GM12878 (cell line): Measurements from ENCODE around the gene TUBD1. TPM values are rescaled to one million over a fixed set of nuclear protein-coding genes. Genes with fewer than 3 reads are reported as not detected.

Source experiments
- ATAC-seq: fragments of 200-7000 bp; cut with Tn5 transposase; 3 replicates; pipeline ENCODE4 v1.9.1; 2020; ENCODE audit warnings: mild to moderate bottlenecking, moderate library complexity
- BruUV-seq: library from RNA; stranded (reverse); fragments of 400-500 nt; replicated peaks from 2 replicates; lab custom pipeline; 2021; lab: Mats Ljungman, UMichigan
- CTCF ChIA-PET: fragments of 300-600 bp; sonication (Branson Sonifier 250); formaldehyde crosslinking; extraction: SDS; loops from one replicate; lab custom pipeline; 2021; ENCODE audit warnings: inconsistent platforms; lab: Yijun Ruan, JAX
- POLR2A ChIA-PET: fragments of 350-600 bp; formaldehyde crosslinking; extraction: SDS; loops from one replicate; lab custom pipeline; 2021; ENCODE audit warnings: inconsistent platforms; lab: Charles Lee
- RAD21 ChIA-PET: fragments of 300-600 bp; sonication (Branson Sonifier 250); formaldehyde crosslinking; loops from one replicate; lab custom pipeline; 2023; ENCODE audit warnings: antibody characterized with exemption; ENCODE audit not compliant: unreplicated experiment; lab: Charles Lee
- SMC1A ChIA-PET: fragments of 300-600 bp; sonication (Branson Sonifier 250); formaldehyde crosslinking; loops from one replicate; lab custom pipeline; 2023; ENCODE audit not compliant: unreplicated experiment, uncharacterized antibody; lab: Charles Lee
- DNase-seq: peaks from one replicate; pipeline ENCODE4 v3.0.0-alpha.2; 2011; ENCODE audit warnings: low read depth, low spot score
- FAIRE-seq: peaks from 3 replicates; lab custom pipeline; 2011; peaks lifted over from hg19 to GRCh38; lab: Jason Lieb, UNC
- H2AFZ ChIP-seq: 2 replicates; pipeline ENCODE4 v1.6.0; 2011; ENCODE audit warnings: low read depth, low read length, control low read depth; ENCODE audit not compliant: control insufficient read depth
- H3K27ac ChIP-seq: 2 replicates; pipeline ENCODE4 v1.5.1; 2011; ENCODE audit warnings: control low read depth; ENCODE audit not compliant: control insufficient read depth, insufficient read depth
- H3K27me3 ChIP-seq, 2 experiments: replicated peaks in 1 of 2; 2 replicates each; pipeline versions ENCODE4 v1.6.0 to v1.6.1; 2011; ENCODE audit warnings: low read length in 1 of 2; ENCODE audit not compliant: control insufficient read depth in 2 of 2, insufficient read depth in 2 of 2
- H3K36me3 ChIP-seq, 2 experiments: 2 replicates each; pipeline ENCODE4 v1.5.1; 2011; ENCODE audit warnings: low read length in 1 of 2; ENCODE audit not compliant: control insufficient read depth in 2 of 2, insufficient read depth in 2 of 2
- H3K4me1 ChIP-seq: 2 replicates; pipeline ENCODE4 v1.6.1; 2011; ENCODE audit warnings: mild to moderate bottlenecking, low read length, moderate library complexity, mixed read lengths; ENCODE audit not compliant: control insufficient read depth, insufficient read depth
- H3K4me2 ChIP-seq: 2 replicates; pipeline ENCODE4 v1.6.0; 2011; ENCODE audit warnings: control low read depth; ENCODE audit not compliant: control insufficient read depth, insufficient read depth
- H3K4me3 ChIP-seq: fragments of 200-600 bp; sonication (generic); 2 replicates; pipeline ENCODE4 v1.5.1; 2016
- H3K79me2 ChIP-seq: 2 replicates; pipeline ENCODE4 v1.6.0; 2011; ENCODE audit warnings: low read length; ENCODE audit not compliant: control insufficient read depth, insufficient read depth
- H3K9ac ChIP-seq: 2 replicates; pipeline ENCODE4 v1.8.0; 2011; ENCODE audit warnings: low read length, control low read depth, mixed read lengths; ENCODE audit not compliant: control insufficient read depth, insufficient read depth
- H3K9me3 ChIP-seq: replicated peaks from 3 replicates; pipeline ENCODE4 v1.5.1; 2011; ENCODE audit warnings: mild to moderate bottlenecking, low read length; ENCODE audit not compliant: control insufficient read depth, insufficient read depth
- H4K20me1 ChIP-seq: 2 replicates; pipeline ENCODE4 v1.6.0; 2011; ENCODE audit not compliant: control insufficient read depth, insufficient read depth
- CBX3 ChIP-seq: fragments of 200-600 bp; sonication (generic); IDR thresholded peaks from 2 replicates; pipeline ENCODE4 v1.6.1; 2016; ENCODE audit warnings: low read depth, borderline replicate concordance
- CHD2 ChIP-seq: IDR thresholded peaks from 2 replicates; pipeline ENCODE4 v1.6.1; 2011; ENCODE audit warnings: low read depth, low read length, improper control_type of control experiment, borderline replicate concordance
- SREBF1 ChIP-seq: IDR thresholded peaks from 2 replicates; pipeline ENCODE4 v1.6.1; 2012; ENCODE audit warnings: mild to moderate bottlenecking, low read length
- SUZ12 ChIP-seq: fragments of 200-600 bp; sonication (generic); IDR thresholded peaks from one replicate; pipeline ENCODE4 v1.6.1; 2018; ENCODE audit warnings: antibody characterized with exemption, mild to moderate bottlenecking; ENCODE audit not compliant: unreplicated experiment
- TCF12 ChIP-seq: IDR thresholded peaks from 2 replicates; pipeline ENCODE4 v1.6.1; 2011; ENCODE audit warnings: low read depth, mild to moderate bottlenecking, low read length
- TCF3 ChIP-seq: IDR thresholded peaks from 2 replicates; pipeline ENCODE4 v1.6.1; 2012; ENCODE audit warnings: low read depth, mild to moderate bottlenecking, low read length, borderline replicate concordance; ENCODE audit not compliant: insufficient read depth
- ZNF217 ChIP-seq: fragments of 450-650 bp; IDR thresholded peaks from 2 replicates; pipeline ENCODE4 v1.6.1; 2017; ENCODE audit warnings: antibody characterized with exemption, mild to moderate bottlenecking
- WGBS: methylation state at CpG from one replicate; pipeline ENCODE4 v1.1.6; 2016; ENCODE audit warnings: low lambda C conversion rate; ENCODE audit not compliant: insufficient replicate concordance, insufficient coverage; ENCODE audit errors: missing lambda C conversion rate; 5-methylcytosine and 5-hydroxymethylcytosine counted together
- in situ Hi-C: fragments of 300-500 bp; cut with MboI; formaldehyde crosslinking; loops from 9 replicates; pipeline ENCODE4 v1.14.3; 2018; ENCODE audit warnings: mixed read lengths
- intact Hi-C: fragments of 100-400 bp; cut with micrococcal nuclease; formaldehyde crosslinking; loops from one replicate; pipeline ENCODE4 v1.14.2; 2022; ENCODE audit not compliant: unreplicated experiment
- polyA plus RNA-seq, 11 experiments: library from polyadenylated mRNA; depleted of rRNA in 4 of 11; unstranded in 6 of 11; stranded (reverse) in 5 of 11; fragments of >200 nt; fragmentation: Nextera tagmentation in 4 of 11; fragmentation: Illumina TruSeq in 1 of 11; extraction: Ambion mirVana in 4 of 11; extraction: Trizol in 1 of 11; gene quantifications; 1 replicate in 1 of 11; 2 replicates in 10 of 11; pipeline versions ENCODE4 v1.2.1 to v1.2.3, GENCODE V29; 2011 to 2016; ENCODE audit warnings: inconsistent platforms in 2 of 11, missing spikeins in 2 of 11, low read depth in 1 of 11
- total RNA-seq, 4 experiments: library from RNA; depleted of rRNA in 3 of 4; stranded (reverse); fragments of >200 nt in 3 of 4; fragmentation: Illumina TruSeq in 1 of 4; extraction: Trizol in 1 of 4; gene quantifications; 2 replicates each; pipeline versions ENCODE4 v1.2.1 to v1.2.3, GENCODE V29; 2013 to 2021
- TF ChIP-seq, protein P1 (sequence below): fragments of 450-650 bp; IDR thresholded peaks from 2 replicates; pipeline ENCODE4 v1.6.1; 2016; ENCODE audit warnings: mild to moderate bottlenecking, moderate library complexity, borderline replicate concordance
- TF ChIP-seq, protein P2 (sequence below): IDR thresholded peaks from 2 replicates; pipeline ENCODE4 v1.6.1; 2012; ENCODE audit warnings: low read depth, low read length, improper control_type of control experiment
- TF ChIP-seq, protein P3 (sequence below): fragments of 450-650 bp; IDR thresholded peaks from 2 replicates; pipeline ENCODE4 v1.6.1; 2017; ENCODE audit warnings: mild to moderate bottlenecking, low read depth, inconsistent platforms; ENCODE audit not compliant: poor library complexity, severe bottlenecking
- TF ChIP-seq, protein P4 (sequence below): IDR thresholded peaks from 2 replicates; pipeline ENCODE4 v1.6.1; 2011; ENCODE audit warnings: mild to moderate bottlenecking, low read depth, low read length, moderate library complexity; ENCODE audit not compliant: insufficient replicate concordance

The TUBD1 gene
- total and polyA plus RNA-seq, 10 of the 15 experiments (the other 5 are each of a cell fraction or from before 2014, with no cell fraction given): 5.3 to 10.8 (median 8.3) TPM

DNA sequence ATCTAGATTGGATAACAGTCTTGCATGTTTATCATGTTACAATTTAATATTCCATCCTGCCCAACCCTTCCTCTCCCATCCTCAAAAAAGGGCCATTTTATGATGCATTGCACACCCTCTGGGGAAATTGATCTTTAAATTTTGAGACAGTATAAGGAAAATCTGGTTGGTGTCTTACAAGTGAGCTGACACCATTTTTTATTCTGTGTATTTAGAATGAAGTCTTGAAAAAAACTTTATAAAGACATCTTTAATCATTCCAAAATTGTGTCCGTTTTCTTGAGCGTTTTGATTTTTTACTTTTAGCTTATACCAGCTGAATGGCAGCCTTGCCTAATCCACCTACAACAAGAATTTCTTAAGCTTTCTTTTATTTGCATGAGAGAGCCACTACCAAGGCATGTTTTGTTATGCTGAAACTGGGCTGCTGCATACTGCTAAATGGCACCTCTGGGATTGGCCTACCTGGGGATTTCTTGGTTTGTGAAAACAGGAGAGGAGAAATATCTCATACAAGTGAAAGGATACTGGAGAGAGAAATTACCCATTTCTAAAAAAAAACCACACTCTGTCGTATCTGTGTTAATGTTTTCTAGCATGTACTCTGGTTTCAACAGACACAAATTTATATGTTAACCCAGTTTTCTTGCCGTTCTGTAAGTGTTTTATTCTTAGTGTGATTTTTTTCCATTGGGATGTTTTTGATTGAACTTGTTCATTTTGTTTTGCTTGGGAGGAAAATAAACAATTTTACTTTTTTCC lies 52.2 kb downstream of the TUBD1 start:
- H3K36me3 ChIP-seq: peaks cover 2 to 7% of the 10 kb centered on the region in 2 experiments; a peak in 3 of 4 replicates
- peak overlapping the region; percentile 91 for H3K4me3 ChIP-seq
- ChIA-PET SMC1A (interaction anchor here (0.6 to 12.6 kb wide), 9 partner anchors 8 to 87 kb away, joined by 3 to 143 read pairs (median 4); no protein-coding TSS in a partner anchor), POLR2A (interaction anchor here (1.4 to 13.3 kb wide), 4 partner anchors 9 to 87 kb away, joined by 3 to 332 read pairs (median 42); no protein-coding TSS in a partner anchor), RAD21 (interaction anchor here (1.1 to 7.9 kb wide), 10 partner anchors 8 to 87 kb away, joined by 4 to 130 read pairs (median 12); no protein-coding TSS in a partner anchor), CTCF (interaction anchor here (0.8 to 2.2 kb wide), 9 partner anchors 8 to 89 kb away, joined by 3 to 12 read pairs (median 4); no protein-coding TSS in a partner anchor)
- no peaks in the 10 kb centered on the region; the same call in 2 of the 3 replicates for H3K9me3 ChIP-seq
- ATAC-seq (peak; percentile 2; the same call in 2 of the 3 replicates), FAIRE-seq (no peak), DNase-seq (no peak)
- no TSS peak for BruUV-seq
- no peak overlapping the region for H2AFZ ChIP-seq
- H4K20me1 ChIP-seq: no peaks in the 10 kb centered on the region
- H3K79me2 ChIP-seq: peaks cover 58% of the 10 kb centered on the region
- peak overlapping the region; percentile 97 for H3K27ac ChIP-seq
- no peaks in the 10 kb centered on the region for H3K27me3 ChIP-seq
- intact Hi-C loops (no loop called here), in situ Hi-C loops (no loop called here)
- H3K4me1 ChIP-seq: peaks cover 35% of the 10 kb centered on the region
- peak overlapping the region; percentile 100 for H3K9ac ChIP-seq
- H3K4me2 ChIP-seq: peak overlapping the region; percentile 76
- WGBS: 0% methylated on average over 4 of the region's 4 CpGs
- TF ChIP-seq CHD2 (no peak), TCF12 (no peak), CBX3 (no peak), TCF3 (no peak), SUZ12 (no peak), ZNF217 (no peak), SREBF1 (no peak)
- TF ChIP-seq, protein P1, sequence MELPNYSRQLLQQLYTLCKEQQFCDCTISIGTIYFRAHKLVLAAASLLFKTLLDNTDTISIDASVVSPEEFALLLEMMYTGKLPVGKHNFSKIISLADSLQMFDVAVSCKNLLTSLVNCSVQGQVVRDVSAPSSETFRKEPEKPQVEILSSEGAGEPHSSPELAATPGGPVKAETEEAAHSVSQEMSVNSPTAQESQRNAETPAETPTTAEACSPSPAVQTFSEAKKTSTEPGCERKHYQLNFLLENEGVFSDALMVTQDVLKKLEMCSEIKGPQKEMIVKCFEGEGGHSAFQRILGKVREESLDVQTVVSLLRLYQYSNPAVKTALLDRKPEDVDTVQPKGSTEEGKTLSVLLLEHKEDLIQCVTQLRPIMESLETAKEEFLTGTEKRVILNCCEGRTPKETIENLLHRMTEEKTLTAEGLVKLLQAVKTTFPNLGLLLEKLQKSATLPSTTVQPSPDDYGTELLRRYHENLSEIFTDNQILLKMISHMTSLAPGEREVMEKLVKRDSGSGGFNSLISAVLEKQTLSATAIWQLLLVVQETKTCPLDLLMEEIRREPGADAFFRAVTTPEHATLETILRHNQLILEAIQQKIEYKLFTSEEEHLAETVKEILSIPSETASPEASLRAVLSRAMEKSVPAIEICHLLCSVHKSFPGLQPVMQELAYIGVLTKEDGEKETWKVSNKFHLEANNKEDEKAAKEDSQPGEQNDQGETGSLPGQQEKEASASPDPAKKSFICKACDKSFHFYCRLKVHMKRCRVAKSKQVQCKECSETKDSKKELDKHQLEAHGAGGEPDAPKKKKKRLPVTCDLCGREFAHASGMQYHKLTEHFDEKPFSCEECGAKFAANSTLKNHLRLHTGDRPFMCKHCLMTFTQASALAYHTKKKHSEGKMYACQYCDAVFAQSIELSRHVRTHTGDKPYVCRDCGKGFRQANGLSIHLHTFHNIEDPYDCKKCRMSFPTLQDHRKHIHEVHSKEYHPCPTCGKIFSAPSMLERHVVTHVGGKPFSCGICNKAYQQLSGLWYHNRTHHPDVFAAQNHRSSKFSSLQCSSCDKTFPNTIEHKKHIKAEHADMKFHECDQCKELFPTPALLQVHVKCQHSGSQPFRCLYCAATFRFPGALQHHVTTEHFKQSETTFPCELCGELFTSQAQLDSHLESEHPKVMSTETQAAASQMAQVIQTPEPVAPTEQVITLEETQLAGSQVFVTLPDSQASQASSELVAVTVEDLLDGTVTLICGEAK: peak; percentile 88; the same call in 1 of the 2 replicates
- TF ChIP-seq, protein P2, sequence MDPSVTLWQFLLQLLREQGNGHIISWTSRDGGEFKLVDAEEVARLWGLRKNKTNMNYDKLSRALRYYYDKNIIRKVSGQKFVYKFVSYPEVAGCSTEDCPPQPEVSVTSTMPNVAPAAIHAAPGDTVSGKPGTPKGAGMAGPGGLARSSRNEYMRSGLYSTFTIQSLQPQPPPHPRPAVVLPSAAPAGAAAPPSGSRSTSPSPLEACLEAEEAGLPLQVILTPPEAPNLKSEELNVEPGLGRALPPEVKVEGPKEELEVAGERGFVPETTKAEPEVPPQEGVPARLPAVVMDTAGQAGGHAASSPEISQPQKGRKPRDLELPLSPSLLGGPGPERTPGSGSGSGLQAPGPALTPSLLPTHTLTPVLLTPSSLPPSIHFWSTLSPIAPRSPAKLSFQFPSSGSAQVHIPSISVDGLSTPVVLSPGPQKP: no peak
- TF ChIP-seq, protein P3, sequence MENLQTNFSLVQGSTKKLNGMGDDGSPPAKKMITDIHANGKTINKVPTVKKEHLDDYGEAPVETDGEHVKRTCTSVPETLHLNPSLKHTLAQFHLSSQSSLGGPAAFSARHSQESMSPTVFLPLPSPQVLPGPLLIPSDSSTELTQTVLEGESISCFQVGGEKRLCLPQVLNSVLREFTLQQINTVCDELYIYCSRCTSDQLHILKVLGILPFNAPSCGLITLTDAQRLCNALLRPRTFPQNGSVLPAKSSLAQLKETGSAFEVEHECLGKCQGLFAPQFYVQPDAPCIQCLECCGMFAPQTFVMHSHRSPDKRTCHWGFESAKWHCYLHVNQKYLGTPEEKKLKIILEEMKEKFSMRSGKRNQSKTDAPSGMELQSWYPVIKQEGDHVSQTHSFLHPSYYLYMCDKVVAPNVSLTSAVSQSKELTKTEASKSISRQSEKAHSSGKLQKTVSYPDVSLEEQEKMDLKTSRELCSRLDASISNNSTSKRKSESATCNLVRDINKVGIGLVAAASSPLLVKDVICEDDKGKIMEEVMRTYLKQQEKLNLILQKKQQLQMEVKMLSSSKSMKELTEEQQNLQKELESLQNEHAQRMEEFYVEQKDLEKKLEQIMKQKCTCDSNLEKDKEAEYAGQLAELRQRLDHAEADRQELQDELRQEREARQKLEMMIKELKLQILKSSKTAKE: peak; percentile 20
- TF ChIP-seq, protein P4, sequence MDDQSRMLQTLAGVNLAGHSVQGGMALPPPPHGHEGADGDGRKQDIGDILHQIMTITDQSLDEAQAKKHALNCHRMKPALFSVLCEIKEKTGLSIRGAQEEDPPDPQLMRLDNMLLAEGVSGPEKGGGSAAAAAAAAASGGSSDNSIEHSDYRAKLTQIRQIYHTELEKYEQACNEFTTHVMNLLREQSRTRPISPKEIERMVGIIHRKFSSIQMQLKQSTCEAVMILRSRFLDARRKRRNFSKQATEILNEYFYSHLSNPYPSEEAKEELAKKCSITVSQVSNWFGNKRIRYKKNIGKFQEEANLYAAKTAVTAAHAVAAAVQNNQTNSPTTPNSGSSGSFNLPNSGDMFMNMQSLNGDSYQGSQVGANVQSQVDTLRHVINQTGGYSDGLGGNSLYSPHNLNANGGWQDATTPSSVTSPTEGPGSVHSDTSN: no peak
